LNCaP clone FGC (cell line): ENCODE results near the gene NFIL3.

Experiments used
- DNase-seq: peaks from one replicate; pipeline ENCODE4 v3.0.0-alpha.2; 2011; ENCODE audit warnings: low read depth
- H3K4me3 ChIP-seq: 2 replicates; pipeline ENCODE4 v1.5.1; 2011; ENCODE audit warnings: mild to moderate bottlenecking, low read depth, low read length, control low read depth
- CTCF ChIP-seq: IDR thresholded peaks from 2 replicates; pipeline ENCODE4 v1.5.1; 2012; ENCODE audit warnings: mild to moderate bottlenecking; ENCODE audit not compliant: control insufficient read depth, insufficient read depth; ENCODE audit errors: extremely low read depth

NFIL3 gene

GRCh38 chr9:91443994-91444392 lies 20.4 kb upstream of the NFIL3 start:
- no peak for TF ChIP-seq CTCF
- no peak for DNase-seq
- H3K4me3 ChIP-seq, result no peak overlapping the region

GRCh38 chr9:91443321-91443993 lies 19.8 kb upstream of the NFIL3 start:
- no peak for TF ChIP-seq CTCF
- H3K4me3 ChIP-seq, result no peak overlapping the region
- DNase-seq, result no peak

- TF ChIP-seq CTCF, result no peak
- no peak overlapping the region for H3K4me3 ChIP-seq
- DNase-seq, result no peak
Measured at GRCh38 chr9:91436841-91437240, 13.2 kb upstream of the NFIL3 start.

- DNase-seq, result peak; percentile 79
- no peak overlapping the region for H3K4me3 ChIP-seq
- TF ChIP-seq CTCF, result peak; percentile 75
Measured at GRCh38 chr9:91433180-91433579, 9.5 kb upstream of the NFIL3 start.

GRCh38 chr9:91431485-91431884 lies 7.9 kb upstream of the NFIL3 start:
- TF ChIP-seq CTCF, result no peak
- no peak for DNase-seq
- H3K4me3 ChIP-seq, result no peak overlapping the region

GRCh38 chr9:91429501-91429900 lies 5.9 kb upstream of the NFIL3 start:
- no peak for DNase-seq
- TF ChIP-seq CTCF, result no peak
- H3K4me3 ChIP-seq, result no peak overlapping the region

GRCh38 chr9:91428927-91429351 lies 5.3 kb upstream of the NFIL3 start:
- no peak overlapping the region for H3K4me3 ChIP-seq
- TF ChIP-seq CTCF, result no peak

More at GRCh38 chr9:91428927-91429351, 5.3 kb upstream of the NFIL3 start:
- DNase-seq, result no peak
